PFSK-1 (cell line): Measurements from ENCODE around the gene PRPF40B.

Experiments used
- FOXP2 ChIP-seq: optimal IDR thresholded peaks from 2 replicates; pipeline ENCODE3; 2011; ENCODE audit warnings: borderline replicate concordance, control low read depth, inconsistent platforms; ENCODE audit not compliant: insufficient read depth; ENCODE audit errors: extremely low read length, extremely low read depth
- POLR2AphosphoS5 ChIP-seq: IDR thresholded peaks from 2 replicates; pipeline ENCODE4 v1.6.1; 2012; ENCODE audit warnings: low read depth, mild to moderate bottlenecking, control low read depth, low read length, moderate library complexity
- REST ChIP-seq, 2 experiments: IDR thresholded peaks; 2 replicates each; pipeline versions ENCODE4 v1.6.1 to v1.8.0; 2011 to 2012; ENCODE audit warnings: low read depth in 2 of 2, low read length in 2 of 2, control low read depth in 1 of 2, inconsistent platforms in 1 of 2, mild to moderate bottlenecking in 1 of 2, moderate library complexity in 1 of 2; ENCODE audit not compliant: insufficient read depth in 1 of 2
- SIN3A ChIP-seq: IDR thresholded peaks from 2 replicates; pipeline ENCODE4 v1.6.1; 2012; ENCODE audit warnings: mild to moderate bottlenecking, low read length, moderate library complexity, borderline replicate concordance; ENCODE audit not compliant: insufficient read depth
- TAF1 ChIP-seq: IDR thresholded peaks from 2 replicates; pipeline ENCODE4 v1.6.1; 2012; ENCODE audit warnings: low read length, control low read depth, borderline replicate concordance; ENCODE audit not compliant: insufficient read depth

PRPF40B gene

GRCh38 chr12:49662998-49663843 lies 39.9 kb downstream of the PRPF40B start:
- 0 out of 2 replicates have a peak, but pooled peaks have one; percentile 37 for TF ChIP-seq POLR2AphosphoS5
- peak; percentile 59 for TF ChIP-seq FOXP2
- TF ChIP-seq TAF1 = no peak
- TF ChIP-seq REST (IDR thresholded peaks at IDR 0.05; ENCODE audit: insufficient read depth in 1 of 2, low read depth in 2 of 2, low read length in 2 of 2) = peak in 1 of 2 experiments; percentile 76; a peak in 2 of 4 replicates
- peak; percentile 95; the same call in 1 of the 2 replicates for TF ChIP-seq SIN3A

DNA sequence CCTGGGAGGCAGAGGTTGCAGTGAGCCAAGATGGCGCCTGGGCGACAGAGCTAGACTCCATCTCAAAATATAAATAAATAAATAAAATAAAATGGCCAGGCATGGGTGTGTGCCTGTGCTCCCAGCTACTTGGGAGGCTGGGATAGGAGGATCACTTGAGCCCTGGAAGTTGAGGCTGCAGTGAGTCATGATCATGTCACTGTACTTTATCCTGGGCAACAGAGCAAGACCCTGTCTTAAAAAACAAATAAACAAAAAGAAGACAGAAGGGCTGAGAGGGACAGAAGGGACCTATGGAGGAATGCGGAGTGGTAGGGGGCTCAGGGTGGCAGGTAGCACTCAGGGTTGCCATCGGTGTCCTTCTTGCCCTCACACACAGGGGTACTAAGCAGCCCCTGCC lies 40.8 kb downstream of the PRPF40B start:
- TF ChIP-seq SIN3A = no peak
- TF ChIP-seq REST (IDR thresholded peaks at IDR 0.05; ENCODE audit: insufficient read depth in 1 of 2, low read depth in 2 of 2, low read length in 2 of 2) = no peak
- no peak for TF ChIP-seq FOXP2
- TF ChIP-seq TAF1 = no peak
- TF ChIP-seq POLR2AphosphoS5 = no peak

- TF ChIP-seq TAF1 = no peak
- TF ChIP-seq REST (IDR thresholded peaks at IDR 0.05; ENCODE audit: insufficient read depth in 1 of 2, low read depth in 2 of 2, low read length in 2 of 2) = no peak
- TF ChIP-seq FOXP2 = no peak
- TF ChIP-seq SIN3A = no peak
- TF ChIP-seq POLR2AphosphoS5 = no peak
Measured at GRCh38 chr12:49664591-49665239, 41.4 kb downstream of the PRPF40B start.

- TF ChIP-seq TAF1 = no peak
- no peak for TF ChIP-seq REST (IDR thresholded peaks at IDR 0.05; ENCODE audit: insufficient read depth in 1 of 2, low read depth in 2 of 2, low read length in 2 of 2)
- no peak for TF ChIP-seq POLR2AphosphoS5
- TF ChIP-seq SIN3A = no peak
- no peak for TF ChIP-seq FOXP2
Measured at GRCh38 chr12:49665384-49665783, 42.0 kb downstream of the PRPF40B start.
